Islet precursor cell (in vitro differentiated cells): ENCODE data around the gene ROCK2.
A peak's percentile ranks its signal among the peaks of the same experiment; 100 is the strongest.

Experiments
- DNase-seq: peaks from one replicate; pipeline ENCODE4 v3.0.0-alpha.2; 2018

The ROCK2 gene

GRCh38 chr2:11307764-11308415 lies 36.5 kb downstream of the ROCK2 start:
- no peak for DNase-seq

DNA sequence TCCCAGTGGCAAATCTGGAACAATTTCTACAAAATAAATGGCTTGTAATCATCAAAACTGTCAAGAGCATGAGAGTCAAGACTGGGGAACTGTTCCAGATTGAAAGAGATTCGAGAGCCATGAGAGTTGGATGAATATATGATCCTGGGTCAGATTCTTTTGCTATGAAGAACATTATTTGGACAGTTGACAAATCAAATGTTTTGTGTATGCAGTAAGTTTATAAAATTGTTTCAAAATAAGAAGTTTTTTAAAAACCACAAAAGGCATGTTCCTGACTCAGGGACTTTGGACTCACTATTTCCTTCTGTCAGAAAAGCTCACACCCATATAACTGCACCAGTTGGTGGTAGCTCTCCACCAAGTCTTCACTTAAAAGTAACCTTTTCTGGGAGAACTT lies 38.5 kb downstream of the ROCK2 start:
- no peak for DNase-seq

GRCh38 chr2:11305338-11305737 lies 39.1 kb downstream of the ROCK2 start:
- no peak for DNase-seq

GRCh38 chr2:11304476-11304875 lies 40.0 kb downstream of the ROCK2 start:
- no peak for DNase-seq

- DNase-seq, result no peak
Observed at GRCh38 chr2:11303290-11304013, 41.0 kb downstream of the ROCK2 start.

GRCh38 chr2:11299439-11299838 lies 45.0 kb downstream of the ROCK2 start:
- no peak for DNase-seq

DNA sequence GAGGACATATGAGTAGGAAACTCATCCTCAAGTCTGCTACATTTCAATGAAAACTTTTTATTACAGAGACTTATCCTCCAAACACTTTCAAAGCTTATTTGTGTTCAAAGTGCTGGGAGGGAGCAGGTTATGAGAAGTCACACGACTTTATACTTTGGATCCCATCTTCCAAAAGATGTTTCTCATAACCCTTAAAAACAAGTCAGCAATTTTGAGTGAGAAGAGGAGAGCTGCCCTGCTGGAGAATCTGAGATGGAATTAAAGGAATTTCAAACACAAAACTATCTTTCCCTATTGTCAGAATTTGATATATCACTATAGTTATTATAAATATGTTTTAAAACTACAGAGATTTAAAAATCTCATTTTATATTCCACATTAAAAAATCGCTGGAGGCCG lies 45.8 kb downstream of the ROCK2 start:
- DNase-seq, result no peak

DNA sequence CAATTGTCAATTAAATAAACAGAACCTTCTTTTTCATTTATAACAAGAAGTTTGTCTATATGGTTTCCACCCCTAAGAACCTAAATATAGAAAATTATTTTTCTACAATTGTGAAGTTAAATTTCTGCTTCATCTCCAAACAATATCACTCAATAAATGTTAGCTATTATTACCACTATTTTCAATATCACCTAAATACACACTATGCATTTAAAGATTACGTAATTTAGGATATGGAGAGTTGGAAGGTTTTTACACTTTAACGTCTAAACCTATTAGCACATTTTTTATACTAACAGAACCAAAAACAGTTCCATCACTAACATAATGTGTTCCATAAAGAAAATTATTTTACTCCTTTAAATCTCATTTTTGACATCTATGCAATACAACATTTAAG lies 48.0 kb downstream of the ROCK2 start:
- DNase-seq, result no peak

- DNase-seq, result peak; percentile 62
Observed at GRCh38 chr2:11292464-11293255, 51.8 kb downstream of the ROCK2 start.

DNA sequence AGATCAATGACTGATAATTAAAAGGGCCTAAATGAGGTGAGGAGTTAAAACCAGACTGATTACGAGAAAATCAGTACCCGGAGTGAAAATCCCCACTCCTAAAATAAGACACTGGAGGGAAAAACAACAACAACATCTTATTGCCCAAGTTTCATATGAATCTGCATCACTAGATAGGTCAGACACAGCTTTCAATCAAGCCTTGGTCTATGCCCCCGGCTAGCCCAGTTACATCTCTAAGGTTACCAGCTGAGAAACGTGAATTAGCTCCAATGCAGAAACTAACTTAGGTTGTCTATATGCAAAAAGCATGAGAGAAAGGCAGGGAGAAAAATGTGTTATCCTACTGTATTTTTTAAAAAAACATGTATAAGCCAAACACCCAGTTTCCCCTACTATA lies 53.7 kb downstream of the ROCK2 start:
- DNase-seq, result no peak

DNA sequence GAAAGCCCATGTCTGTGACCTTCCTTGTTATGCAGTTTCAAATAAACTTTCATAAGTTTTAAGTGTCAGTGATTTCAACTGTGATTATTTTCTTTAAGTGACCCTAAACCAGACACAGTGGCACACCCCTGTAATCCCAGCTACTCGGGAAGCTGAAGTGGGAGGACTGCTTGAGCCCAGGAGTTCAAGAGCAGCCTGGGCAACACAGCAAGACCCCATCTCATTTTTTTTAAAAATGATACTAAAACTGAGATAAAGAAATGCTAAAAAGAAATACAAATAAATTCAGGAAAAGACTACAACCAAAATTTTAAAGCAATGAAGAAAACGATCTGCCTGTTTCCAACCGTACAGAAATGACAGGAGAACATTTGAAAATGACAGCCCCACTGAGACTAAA lies 54.2 kb downstream of the ROCK2 start:
- DNase-seq, result no peak

GRCh38 chr2:11288431-11288830 lies 56.0 kb downstream of the ROCK2 start:
- DNase-seq, result no peak

- DNase-seq, result no peak
Observed at GRCh38 chr2:11286749-11287148, 57.7 kb downstream of the ROCK2 start.

- no peak for DNase-seq
Observed at GRCh38 chr2:11286323-11286722, 58.1 kb downstream of the ROCK2 start.

- no peak for DNase-seq
Observed at GRCh38 chr2:11285499-11285898, 58.9 kb downstream of the ROCK2 start.

GRCh38 chr2:11281186-11281585 lies 63.2 kb downstream of the ROCK2 start:
- DNase-seq, result no peak

GRCh38 chr2:11280713-11281112 lies 63.7 kb downstream of the ROCK2 start:
- no peak for DNase-seq

DNA sequence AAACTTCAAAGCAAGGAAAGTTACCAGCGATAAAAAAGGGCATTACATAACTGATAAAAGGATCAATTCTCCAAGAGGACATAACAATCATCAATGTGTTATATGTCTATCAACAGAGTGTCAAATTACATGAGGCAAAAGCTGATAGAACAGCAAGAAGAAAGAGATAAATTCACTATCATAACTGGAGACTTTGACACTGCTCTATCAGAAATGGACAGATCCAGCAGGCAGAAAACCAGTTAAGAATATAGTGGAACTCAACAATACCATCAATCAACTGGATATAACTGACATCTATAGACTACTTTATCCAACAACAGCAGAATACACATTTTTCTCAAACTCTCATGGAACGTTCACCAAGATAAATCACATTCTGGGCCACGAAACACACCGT lies 65.0 kb downstream of the ROCK2 start:
- no peak for DNase-seq

- no peak for DNase-seq
Observed at GRCh38 chr2:11278219-11278618, 66.2 kb downstream of the ROCK2 start.

DNA sequence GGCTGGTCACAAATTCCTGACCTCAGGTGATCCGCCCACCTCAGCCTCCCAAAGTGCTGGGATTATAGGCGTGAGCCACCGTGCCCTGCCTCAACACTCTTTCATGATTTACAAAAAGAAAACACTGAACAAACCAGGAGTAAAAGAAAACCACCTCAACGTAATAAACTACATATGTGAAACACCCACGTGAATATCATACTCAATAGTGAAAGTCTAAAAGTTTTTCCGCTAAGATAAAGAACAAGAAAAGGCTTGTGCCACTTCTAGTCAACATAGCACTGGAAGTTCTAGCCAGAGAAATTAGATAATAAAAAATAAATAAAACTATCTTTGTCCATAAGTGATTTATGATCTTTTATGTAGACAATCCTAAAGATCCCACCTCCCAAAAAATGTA lies 68.5 kb downstream of the ROCK2 start:
- DNase-seq, result no peak

DNA sequence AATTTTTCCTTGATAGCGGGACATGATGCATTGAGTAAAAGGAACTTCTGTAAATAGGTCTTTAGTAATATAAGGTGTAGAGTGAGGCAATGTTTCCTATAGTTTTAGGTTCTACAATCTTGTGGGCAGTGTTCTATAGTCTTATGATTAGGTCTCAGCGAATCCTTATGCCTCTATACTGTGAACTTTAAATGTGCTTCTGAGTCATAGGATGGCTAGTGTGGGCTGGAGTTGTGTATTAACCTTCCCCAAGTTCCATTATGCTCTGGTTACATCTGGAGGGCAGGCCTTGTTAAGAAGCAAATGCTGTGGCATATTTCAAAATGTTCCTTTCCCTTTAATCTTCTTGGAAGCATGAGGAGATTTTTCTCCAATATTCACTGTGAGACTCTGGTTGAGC lies 73.5 kb downstream of the ROCK2 start:
- no peak for DNase-seq

DNA sequence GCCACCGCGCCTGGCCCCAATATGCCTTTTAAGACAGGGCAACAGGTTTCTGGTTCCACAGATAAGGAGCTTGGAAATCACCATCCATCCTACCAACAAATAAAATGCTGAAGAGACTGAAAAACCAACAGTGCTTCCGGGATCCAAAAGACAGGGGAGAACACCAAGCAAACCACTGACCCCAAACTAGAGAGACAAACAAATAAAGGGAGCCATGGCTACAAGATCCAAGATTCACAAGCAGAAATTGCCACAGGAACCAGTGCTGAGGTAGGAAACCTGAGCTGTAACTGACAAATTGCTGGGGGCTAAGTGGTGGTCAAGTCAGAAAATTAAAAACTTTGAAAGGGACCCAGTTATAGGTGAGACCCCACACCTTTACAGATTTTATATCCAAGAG lies 76.5 kb downstream of the ROCK2 start:
- no peak for DNase-seq

DNA sequence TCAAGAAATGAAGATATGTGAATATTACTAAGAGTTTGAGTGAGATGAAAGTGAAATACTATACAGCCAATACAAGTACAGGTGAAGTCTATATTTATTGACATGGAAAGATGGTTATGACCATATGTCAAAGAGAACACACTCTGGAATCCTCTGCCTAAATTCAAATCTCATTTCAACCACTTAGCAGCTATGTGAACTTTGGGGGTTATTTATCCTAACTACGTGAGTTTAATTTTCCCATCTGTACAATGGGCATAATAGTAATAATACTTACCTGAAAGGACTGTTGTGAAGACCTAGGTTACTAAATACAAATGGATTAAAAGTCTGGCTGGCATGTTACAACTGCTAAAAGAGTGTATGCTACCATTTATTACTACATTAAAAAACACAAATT lies 79.6 kb downstream of the ROCK2 start:
- DNase-seq, result no peak

- DNase-seq, result no peak
Observed at GRCh38 chr2:11264007-11264406, 80.4 kb downstream of the ROCK2 start.
